Liver (tissue), 9 donors: ENCODE data around the gene OPRL1. TPM values are rescaled to one million over a fixed set of nuclear protein-coding genes. Genes with fewer than 3 reads are reported as not detected.
A peak's percentile ranks its signal among the peaks of the same experiment; 100 is the strongest.

ENCODE experiments used
- DNase-seq: peaks from one replicate; pipeline ENCODE4 v3.0.0-alpha.2; 2017; ENCODE audit warnings: low spot score
- H3K27ac ChIP-seq, 2 donors: one replicate each; pipeline ENCODE4 v1.7.0; 2013; ENCODE audit warnings: inconsistent platforms in 2 of 2, low read length in 2 of 2, control low read depth in 1 of 2, low read depth in 1 of 2, mild to moderate bottlenecking in 1 of 2
- H3K27me3 ChIP-seq, 4 donors: one replicate each; pipeline versions ENCODE4 v1.6.1 to v1.7.0; 2013; ENCODE audit warnings: low read length in 3 of 4, inconsistent platforms in 1 of 4, mild to moderate bottlenecking in 1 of 4, moderate library complexity in 1 of 4; ENCODE audit not compliant: control insufficient read depth in 4 of 4, insufficient read depth in 4 of 4
- H3K36me3 ChIP-seq, 4 donors: one replicate each; pipeline versions ENCODE4 v1.6.1 to v1.7.0; 2013; ENCODE audit warnings: low read length in 3 of 4, mild to moderate bottlenecking in 3 of 4, low read depth in 1 of 4, moderate library complexity in 1 of 4; ENCODE audit not compliant: control insufficient read depth in 4 of 4, insufficient read depth in 3 of 4
- H3K4me1 ChIP-seq, 4 donors: one replicate each; pipeline versions ENCODE4 v1.6.1 to v1.7.0; 2013; ENCODE audit warnings: low read length in 3 of 4, mild to moderate bottlenecking in 3 of 4, moderate library complexity in 1 of 4; ENCODE audit not compliant: control insufficient read depth in 4 of 4, insufficient read depth in 4 of 4
- H3K4me3 ChIP-seq, 3 donors: one replicate each; pipeline versions ENCODE4 v1.6.1 to v1.7.0; 2013; ENCODE audit warnings: low read length in 3 of 3, control low read depth in 1 of 3, low read depth in 1 of 3, mild to moderate bottlenecking in 1 of 3
- H3K9ac ChIP-seq, 2 donors: one replicate each; pipeline ENCODE4 v1.7.0; 2013; ENCODE audit warnings: low read length in 2 of 2, mild to moderate bottlenecking in 2 of 2, moderate library complexity in 2 of 2, control low read depth in 1 of 2, low read depth in 1 of 2
- H3K9me3 ChIP-seq, 4 donors: one replicate each; pipeline versions ENCODE4 v1.6.1 to v1.7.0; 2013; ENCODE audit warnings: low read length in 3 of 4; ENCODE audit not compliant: control insufficient read depth in 4 of 4
- EGR1 ChIP-seq, 2 donors: IDR thresholded peaks; 2 replicates each; pipeline ENCODE4 v1.6.1; 2016 to 2018; ENCODE audit warnings: antibody characterized with exemption in 2 of 2, low read depth in 2 of 2
- FOXA1 ChIP-seq: IDR thresholded peaks from 2 replicates; pipeline ENCODE4 v1.6.1; 2016; ENCODE audit warnings: antibody characterized with exemption
- FOXA2 ChIP-seq: IDR thresholded peaks from 2 replicates; pipeline ENCODE4 v1.6.1; 2016; ENCODE audit warnings: antibody characterized with exemption
- HNF4A ChIP-seq, 2 donors: conservative IDR thresholded peaks; 2 replicates each; pipeline ENCODE4 v1.6.1; 2016; ENCODE audit warnings: antibody characterized with exemption in 2 of 2, mild to moderate bottlenecking in 2 of 2
- JUND ChIP-seq, 2 donors: IDR thresholded peaks; 2 replicates each; pipeline ENCODE4 v1.6.1; 2016; ENCODE audit warnings: antibody characterized with exemption in 2 of 2
- NR2F2 ChIP-seq: IDR thresholded peaks from 2 replicates; pipeline ENCODE4 v1.6.1; 2016; ENCODE audit warnings: antibody characterized with exemption
- RAD21 ChIP-seq, 2 donors: IDR thresholded peaks; 2 replicates each; pipeline ENCODE4 v1.6.1; 2016; ENCODE audit warnings: antibody characterized with exemption in 2 of 2, mild to moderate bottlenecking in 2 of 2
- RXRA ChIP-seq, 2 donors: IDR thresholded peaks; 2 replicates each; pipeline ENCODE4 v1.6.1; 2017 to 2018; ENCODE audit warnings: antibody characterized with exemption in 2 of 2, mild to moderate bottlenecking in 1 of 2
- SP1 ChIP-seq: IDR thresholded peaks from 2 replicates; pipeline ENCODE4 v1.6.1; 2018; ENCODE audit warnings: antibody characterized with exemption, mild to moderate bottlenecking
- TAF1 ChIP-seq: conservative IDR thresholded peaks from 2 replicates; pipeline ENCODE4 v1.6.1; 2016; ENCODE audit warnings: antibody characterized with exemption, mild to moderate bottlenecking
- YY1 ChIP-seq: IDR thresholded peaks from 2 replicates; pipeline ENCODE4 v1.6.1; 2016; ENCODE audit warnings: antibody characterized with exemption, mild to moderate bottlenecking
- WGBS: extraction: QIAGEN DNeasy Blood & Tissue Kit; methylation state at CpG from one replicate; pipeline ENCODE4 v1.1.7; 2013; 5-methylcytosine and 5-hydroxymethylcytosine counted together
- polyA plus RNA-seq, 2 donors: library from polyadenylated mRNA; stranded (reverse) in 1 of 2; unstranded in 1 of 2; fragments of 200-250 nt in 1 of 2; fragments of >200 nt in 1 of 2; fragmentation: Nextera tagmentation in 1 of 2; extraction: Ambion mirVana in 1 of 2; gene quantifications; one replicate each; pipeline versions ENCODE4 v1.2.1 to v1.2.3, GENCODE V29; 2013 to 2015
- total RNA-seq, 2 donors: library from RNA; depleted of rRNA; stranded (reverse); fragments of >200 nt; gene quantifications; one replicate each; pipeline ENCODE4 v1.2.3, GENCODE V29; 2014
- TF ChIP-seq, protein P1 (sequence below): fragments of 150-350 bp; IDR thresholded peaks from 2 replicates; pipeline ENCODE4 v1.5.1; 2017; ENCODE audit warnings: improper control_type of control experiment, low read depth, low read length; ENCODE audit not compliant: missing input control
- TF ChIP-seq, protein P2 (sequence below): IDR thresholded peaks from 2 replicates; pipeline ENCODE4 v1.6.1; 2016; ENCODE audit warnings: antibody characterized with exemption
- TF ChIP-seq, protein P3 (sequence below): IDR thresholded peaks from 2 replicates; pipeline ENCODE4 v1.6.1; 2016; ENCODE audit warnings: antibody characterized with exemption, mild to moderate bottlenecking
- TF ChIP-seq, protein P4 (sequence below): IDR thresholded peaks from 2 replicates; pipeline ENCODE4 v1.6.1; 2016; ENCODE audit warnings: antibody characterized with exemption
- TF ChIP-seq, protein P5 (sequence below): IDR thresholded peaks from 2 replicates; pipeline ENCODE4 v1.6.1; 2016; ENCODE audit warnings: antibody characterized with exemption
- donor health status: healthy.
- donor health status: healthy.
- donor health status: healthy.
- donor health status: healthy.
- donor health status: healthy.

Gene OPRL1
- total and polyA plus RNA-seq, 4 donors, result 0.04 to 0.79 (median 0.35) TPM

DNA sequence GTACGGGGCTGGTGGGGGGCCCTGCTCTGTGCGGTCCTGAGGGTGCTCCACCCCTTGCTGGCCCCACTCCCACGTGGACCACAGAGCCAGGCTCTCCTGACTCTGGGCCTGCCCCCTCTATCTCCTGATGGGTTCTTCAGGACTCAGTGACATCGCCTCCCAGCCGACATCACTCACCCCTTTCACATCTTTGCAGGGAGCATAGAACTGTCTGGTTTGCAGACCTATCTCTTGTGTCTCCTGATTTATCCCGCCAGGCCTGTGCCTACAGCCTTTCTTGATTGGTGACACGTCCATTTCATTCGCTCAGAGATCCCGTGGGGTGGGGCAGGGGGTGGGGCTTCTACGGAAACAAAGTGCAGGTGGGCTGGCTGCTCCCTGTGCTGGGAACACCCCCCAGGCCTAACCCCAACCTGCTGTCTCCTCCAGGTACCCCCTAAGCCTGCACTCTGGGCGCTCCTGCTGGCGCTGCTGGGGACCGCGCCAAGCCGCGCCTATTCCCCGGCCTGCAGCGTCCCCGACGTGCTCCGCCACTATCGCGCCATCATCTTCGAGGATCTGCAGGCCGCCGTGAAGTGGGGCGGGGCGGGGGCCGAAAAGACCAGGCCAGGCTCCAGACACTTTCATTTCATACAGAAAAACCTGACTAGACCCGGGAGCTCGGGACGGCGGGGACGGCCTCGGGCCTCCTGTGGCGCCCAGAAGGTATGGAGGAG, 42.2 kb upstream of the OPRL1 start:
- WGBS, result 14% methylated on average over 36 of the region's 36 CpGs
- Histone ChIP-seq H3K36me3 (peaks cover 0 to 15% (median 6%) of the 10 kb centered on the region in 4 donors), H3K9me3 (no peaks in the 10 kb centered on the region), H3K27me3 (peaks cover 0 to 3% (median 2%) of the 10 kb centered on the region in 4 donors), H3K4me1 (peaks cover 7 to 26% (median 11%) of the 10 kb centered on the region in 4 donors), H3K27ac (no peak overlapping the region), H3K4me3 (peak overlapping the region in 1 of 3 donors; percentile 61), H3K9ac (no peak overlapping the region)
- TF ChIP-seq HNF4A (conservative IDR thresholded peaks at IDR 0.05) (no peak), RXRA (IDR thresholded peaks at IDR 0.05) (no peak), EGR1 (IDR thresholded peaks at IDR 0.05; ENCODE audit: low read depth in 2 of 2) (no peak), YY1 (no peak), JUND (IDR thresholded peaks at IDR 0.05) (no peak)
- TF ChIP-seq, protein P1, sequence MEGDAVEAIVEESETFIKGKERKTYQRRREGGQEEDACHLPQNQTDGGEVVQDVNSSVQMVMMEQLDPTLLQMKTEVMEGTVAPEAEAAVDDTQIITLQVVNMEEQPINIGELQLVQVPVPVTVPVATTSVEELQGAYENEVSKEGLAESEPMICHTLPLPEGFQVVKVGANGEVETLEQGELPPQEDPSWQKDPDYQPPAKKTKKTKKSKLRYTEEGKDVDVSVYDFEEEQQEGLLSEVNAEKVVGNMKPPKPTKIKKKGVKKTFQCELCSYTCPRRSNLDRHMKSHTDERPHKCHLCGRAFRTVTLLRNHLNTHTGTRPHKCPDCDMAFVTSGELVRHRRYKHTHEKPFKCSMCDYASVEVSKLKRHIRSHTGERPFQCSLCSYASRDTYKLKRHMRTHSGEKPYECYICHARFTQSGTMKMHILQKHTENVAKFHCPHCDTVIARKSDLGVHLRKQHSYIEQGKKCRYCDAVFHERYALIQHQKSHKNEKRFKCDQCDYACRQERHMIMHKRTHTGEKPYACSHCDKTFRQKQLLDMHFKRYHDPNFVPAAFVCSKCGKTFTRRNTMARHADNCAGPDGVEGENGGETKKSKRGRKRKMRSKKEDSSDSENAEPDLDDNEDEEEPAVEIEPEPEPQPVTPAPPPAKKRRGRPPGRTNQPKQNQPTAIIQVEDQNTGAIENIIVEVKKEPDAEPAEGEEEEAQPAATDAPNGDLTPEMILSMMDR, result no peak
- TF ChIP-seq, protein P2, sequence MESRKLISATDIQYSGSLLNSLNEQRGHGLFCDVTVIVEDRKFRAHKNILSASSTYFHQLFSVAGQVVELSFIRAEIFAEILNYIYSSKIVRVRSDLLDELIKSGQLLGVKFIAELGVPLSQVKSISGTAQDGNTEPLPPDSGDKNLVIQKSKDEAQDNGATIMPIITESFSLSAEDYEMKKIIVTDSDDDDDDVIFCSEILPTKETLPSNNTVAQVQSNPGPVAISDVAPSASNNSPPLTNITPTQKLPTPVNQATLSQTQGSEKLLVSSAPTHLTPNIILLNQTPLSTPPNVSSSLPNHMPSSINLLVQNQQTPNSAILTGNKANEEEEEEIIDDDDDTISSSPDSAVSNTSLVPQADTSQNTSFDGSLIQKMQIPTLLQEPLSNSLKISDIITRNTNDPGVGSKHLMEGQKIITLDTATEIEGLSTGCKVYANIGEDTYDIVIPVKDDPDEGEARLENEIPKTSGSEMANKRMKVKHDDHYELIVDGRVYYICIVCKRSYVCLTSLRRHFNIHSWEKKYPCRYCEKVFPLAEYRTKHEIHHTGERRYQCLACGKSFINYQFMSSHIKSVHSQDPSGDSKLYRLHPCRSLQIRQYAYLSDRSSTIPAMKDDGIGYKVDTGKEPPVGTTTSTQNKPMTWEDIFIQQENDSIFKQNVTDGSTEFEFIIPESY, result no peak
- TF ChIP-seq, protein P3, sequence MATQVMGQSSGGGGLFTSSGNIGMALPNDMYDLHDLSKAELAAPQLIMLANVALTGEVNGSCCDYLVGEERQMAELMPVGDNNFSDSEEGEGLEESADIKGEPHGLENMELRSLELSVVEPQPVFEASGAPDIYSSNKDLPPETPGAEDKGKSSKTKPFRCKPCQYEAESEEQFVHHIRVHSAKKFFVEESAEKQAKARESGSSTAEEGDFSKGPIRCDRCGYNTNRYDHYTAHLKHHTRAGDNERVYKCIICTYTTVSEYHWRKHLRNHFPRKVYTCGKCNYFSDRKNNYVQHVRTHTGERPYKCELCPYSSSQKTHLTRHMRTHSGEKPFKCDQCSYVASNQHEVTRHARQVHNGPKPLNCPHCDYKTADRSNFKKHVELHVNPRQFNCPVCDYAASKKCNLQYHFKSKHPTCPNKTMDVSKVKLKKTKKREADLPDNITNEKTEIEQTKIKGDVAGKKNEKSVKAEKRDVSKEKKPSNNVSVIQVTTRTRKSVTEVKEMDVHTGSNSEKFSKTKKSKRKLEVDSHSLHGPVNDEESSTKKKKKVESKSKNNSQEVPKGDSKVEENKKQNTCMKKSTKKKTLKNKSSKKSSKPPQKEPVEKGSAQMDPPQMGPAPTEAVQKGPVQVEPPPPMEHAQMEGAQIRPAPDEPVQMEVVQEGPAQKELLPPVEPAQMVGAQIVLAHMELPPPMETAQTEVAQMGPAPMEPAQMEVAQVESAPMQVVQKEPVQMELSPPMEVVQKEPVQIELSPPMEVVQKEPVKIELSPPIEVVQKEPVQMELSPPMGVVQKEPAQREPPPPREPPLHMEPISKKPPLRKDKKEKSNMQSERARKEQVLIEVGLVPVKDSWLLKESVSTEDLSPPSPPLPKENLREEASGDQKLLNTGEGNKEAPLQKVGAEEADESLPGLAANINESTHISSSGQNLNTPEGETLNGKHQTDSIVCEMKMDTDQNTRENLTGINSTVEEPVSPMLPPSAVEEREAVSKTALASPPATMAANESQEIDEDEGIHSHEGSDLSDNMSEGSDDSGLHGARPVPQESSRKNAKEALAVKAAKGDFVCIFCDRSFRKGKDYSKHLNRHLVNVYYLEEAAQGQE, result no peak
- no peak for DNase-seq

DNA sequence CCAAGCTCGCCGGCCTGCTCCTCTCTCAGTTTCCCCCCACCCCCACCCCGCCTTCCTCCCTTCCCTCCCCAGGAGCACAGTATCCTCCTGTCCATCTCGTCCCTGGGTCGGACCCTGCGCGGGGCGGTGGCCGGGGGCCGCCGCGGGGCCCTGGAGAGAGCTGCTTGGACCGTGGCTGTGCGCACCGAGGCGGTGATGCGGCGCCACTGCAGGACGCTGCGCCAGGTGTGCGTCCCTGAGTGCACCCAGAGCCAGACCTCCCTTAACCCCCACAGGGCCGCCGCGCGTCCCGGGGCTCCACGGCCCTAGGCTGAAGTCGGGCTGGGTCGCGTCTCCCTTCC, 41.7 kb upstream of the OPRL1 start:
- Histone ChIP-seq H3K4me3 (peak overlapping the region in 2 of 3 donors; percentile 58 to 61), H3K27ac (peak overlapping the region in 1 of 2 donors; percentile 66), H3K9ac (no peak overlapping the region), H3K27me3 (peaks cover 0 to 3% (median 2%) of the 10 kb centered on the region in 4 donors), H3K9me3 (no peaks in the 10 kb centered on the region), H3K4me1 (peaks cover 7 to 26% (median 11%) of the 10 kb centered on the region in 4 donors), H3K36me3 (peaks cover 0 to 11% (median 5%) of the 10 kb centered on the region in 4 donors)
- 2% methylated on average over 30 of the region's 30 CpGs for WGBS
- DNase-seq, result no peak
- TF ChIP-seq SP1 (no peak), TAF1 (no peak), NR2F2 (no peak), YY1 (no peak), RAD21 (IDR thresholded peaks at IDR 0.05) (no peak), FOXA1 (no peak), HNF4A (conservative IDR thresholded peaks at IDR 0.05) (no peak), EGR1 (IDR thresholded peaks at IDR 0.05; ENCODE audit: low read depth in 2 of 2) (no peak), FOXA2 (no peak), RXRA (IDR thresholded peaks at IDR 0.05) (no peak), JUND (IDR thresholded peaks at IDR 0.05) (no peak)
- TF ChIP-seq, protein P4, sequence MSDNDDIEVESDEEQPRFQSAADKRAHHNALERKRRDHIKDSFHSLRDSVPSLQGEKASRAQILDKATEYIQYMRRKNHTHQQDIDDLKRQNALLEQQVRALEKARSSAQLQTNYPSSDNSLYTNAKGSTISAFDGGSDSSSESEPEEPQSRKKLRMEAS, result no peak
- TF ChIP-seq, protein P1, result no peak
- TF ChIP-seq, protein P2, result no peak
- TF ChIP-seq, protein P5, sequence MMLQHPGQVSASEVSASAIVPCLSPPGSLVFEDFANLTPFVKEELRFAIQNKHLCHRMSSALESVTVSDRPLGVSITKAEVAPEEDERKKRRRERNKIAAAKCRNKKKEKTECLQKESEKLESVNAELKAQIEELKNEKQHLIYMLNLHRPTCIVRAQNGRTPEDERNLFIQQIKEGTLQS, result no peak
